ENCODE measurements around the gene NUB1.

DNA sequence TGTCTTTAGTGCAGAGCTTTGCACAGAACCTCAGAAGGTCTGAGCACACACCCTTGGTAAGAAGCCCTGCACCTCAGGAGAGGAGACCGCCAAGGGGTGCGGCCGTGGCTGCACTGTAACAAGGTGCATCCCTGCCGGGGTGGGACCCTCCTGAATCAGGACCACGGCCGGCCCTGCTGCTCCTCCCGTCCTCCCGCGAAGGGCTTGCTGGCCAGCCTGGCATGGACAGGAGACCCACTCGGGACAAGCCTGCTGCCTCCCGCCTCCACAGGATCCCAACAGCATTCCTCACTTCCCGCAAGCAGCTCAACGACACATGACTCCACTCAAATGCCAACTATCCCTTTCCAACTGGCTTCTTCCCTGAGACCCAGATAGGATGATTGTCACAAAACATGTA, 55.4 kb downstream of the NUB1 start:
- TF ChIP-seq TCF12 (IDR thresholded peaks at IDR 0.05) (no peak), POLR2AphosphoS5 (IDR thresholded peaks at IDR 0.05; ENCODE audit: low read depth, low read length) (no peak), RFX5 (IDR thresholded peaks at IDR 0.05; ENCODE audit: low read length) (no peak), TAF1 (IDR thresholded peaks at IDR 0.05; ENCODE audit: borderline replicate concordance, low read depth, low read length) (no peak), RAD21 (IDR thresholded peaks at IDR 0.05; ENCODE audit: low read length) (no peak), EP300 (IDR thresholded peaks at IDR 0.05; ENCODE audit: borderline replicate concordance in 1 of 2, low read depth in 1 of 2, low read length in 1 of 2) (no peak)
- TF ChIP-seq, protein P1, sequence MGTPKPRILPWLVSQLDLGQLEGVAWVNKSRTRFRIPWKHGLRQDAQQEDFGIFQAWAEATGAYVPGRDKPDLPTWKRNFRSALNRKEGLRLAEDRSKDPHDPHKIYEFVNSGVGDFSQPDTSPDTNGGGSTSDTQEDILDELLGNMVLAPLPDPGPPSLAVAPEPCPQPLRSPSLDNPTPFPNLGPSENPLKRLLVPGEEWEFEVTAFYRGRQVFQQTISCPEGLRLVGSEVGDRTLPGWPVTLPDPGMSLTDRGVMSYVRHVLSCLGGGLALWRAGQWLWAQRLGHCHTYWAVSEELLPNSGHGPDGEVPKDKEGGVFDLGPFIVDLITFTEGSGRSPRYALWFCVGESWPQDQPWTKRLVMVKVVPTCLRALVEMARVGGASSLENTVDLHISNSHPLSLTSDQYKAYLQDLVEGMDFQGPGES (IDR thresholded peaks at IDR 0.05; ENCODE audit: low read depth, low read length), result no peak
- TF ChIP-seq, protein P2, sequence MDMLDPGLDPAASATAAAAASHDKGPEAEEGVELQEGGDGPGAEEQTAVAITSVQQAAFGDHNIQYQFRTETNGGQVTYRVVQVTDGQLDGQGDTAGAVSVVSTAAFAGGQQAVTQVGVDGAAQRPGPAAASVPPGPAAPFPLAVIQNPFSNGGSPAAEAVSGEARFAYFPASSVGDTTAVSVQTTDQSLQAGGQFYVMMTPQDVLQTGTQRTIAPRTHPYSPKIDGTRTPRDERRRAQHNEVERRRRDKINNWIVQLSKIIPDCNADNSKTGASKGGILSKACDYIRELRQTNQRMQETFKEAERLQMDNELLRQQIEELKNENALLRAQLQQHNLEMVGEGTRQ (IDR thresholded peaks at IDR 0.05; ENCODE audit: borderline replicate concordance, low read depth, low read length), result no peak
- TF ChIP-seq, protein P3, sequence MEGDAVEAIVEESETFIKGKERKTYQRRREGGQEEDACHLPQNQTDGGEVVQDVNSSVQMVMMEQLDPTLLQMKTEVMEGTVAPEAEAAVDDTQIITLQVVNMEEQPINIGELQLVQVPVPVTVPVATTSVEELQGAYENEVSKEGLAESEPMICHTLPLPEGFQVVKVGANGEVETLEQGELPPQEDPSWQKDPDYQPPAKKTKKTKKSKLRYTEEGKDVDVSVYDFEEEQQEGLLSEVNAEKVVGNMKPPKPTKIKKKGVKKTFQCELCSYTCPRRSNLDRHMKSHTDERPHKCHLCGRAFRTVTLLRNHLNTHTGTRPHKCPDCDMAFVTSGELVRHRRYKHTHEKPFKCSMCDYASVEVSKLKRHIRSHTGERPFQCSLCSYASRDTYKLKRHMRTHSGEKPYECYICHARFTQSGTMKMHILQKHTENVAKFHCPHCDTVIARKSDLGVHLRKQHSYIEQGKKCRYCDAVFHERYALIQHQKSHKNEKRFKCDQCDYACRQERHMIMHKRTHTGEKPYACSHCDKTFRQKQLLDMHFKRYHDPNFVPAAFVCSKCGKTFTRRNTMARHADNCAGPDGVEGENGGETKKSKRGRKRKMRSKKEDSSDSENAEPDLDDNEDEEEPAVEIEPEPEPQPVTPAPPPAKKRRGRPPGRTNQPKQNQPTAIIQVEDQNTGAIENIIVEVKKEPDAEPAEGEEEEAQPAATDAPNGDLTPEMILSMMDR (IDR thresholded peaks at IDR 0.05), result no peak

All from SK-N-SH (cell line).